ENCODE data around the gene C1orf159.
"Not testable (repeated sequence)": the region's sequence is repeated elsewhere in the genome, so short reads cannot be mapped to it uniquely, and the experiment has no call there.

Gene C1orf159

GRCh38 chr1:1115786-1116700 is at the start of gene C1orf159:
Gene C1orf159, minus strand, starts transcription at chr1:1116089. Its CDS starts 24,546 bp downstream, at chr1:1091543.
- DNase-seq: peak; percentile 96 to 97

GRCh38 chr1:1165485-1165884 is 49.6 kb upstream of the C1orf159 start:
- peak in 1 of 2 experiments; percentile 23 for DNase-seq

GRCh38 chr1:1164701-1165451 is 49.0 kb upstream of the C1orf159 start:
- no peak for DNase-seq

- DNase-seq: no peak
Observed at GRCh38 chr1:1164361-1164700, 48.4 kb upstream of the C1orf159 start.

GRCh38 chr1:1163538-1164070 is 47.7 kb upstream of the C1orf159 start:
- DNase-seq: no peak

GRCh38 chr1:1162597-1163537 is 47.0 kb upstream of the C1orf159 start:
- no peak for DNase-seq

- no peak for DNase-seq
Observed at GRCh38 chr1:1161683-1162079, 45.8 kb upstream of the C1orf159 start.

GRCh38 chr1:1161078-1161682 is 45.3 kb upstream of the C1orf159 start:
- DNase-seq: no peak

GRCh38 chr1:1160281-1160930 is 44.5 kb upstream of the C1orf159 start:
- no peak for DNase-seq

- no peak for DNase-seq
Observed at GRCh38 chr1:1157914-1158710, 42.2 kb upstream of the C1orf159 start.

GRCh38 chr1:1157426-1157913 is 41.6 kb upstream of the C1orf159 start:
- no peak for DNase-seq

- DNase-seq: no peak
Observed at GRCh38 chr1:1157033-1157365, 41.1 kb upstream of the C1orf159 start.

- DNase-seq: no peak
Observed at GRCh38 chr1:1156140-1157032, 40.5 kb upstream of the C1orf159 start.

- DNase-seq: no peak
Observed at GRCh38 chr1:1155258-1155657, 39.4 kb upstream of the C1orf159 start.

- no peak for DNase-seq
Observed at GRCh38 chr1:1153874-1154273, 38.0 kb upstream of the C1orf159 start.

- DNase-seq: not testable (repeated sequence)
Observed at GRCh38 chr1:1153215-1153614, 37.3 kb upstream of the C1orf159 start.

- DNase-seq: not testable (repeated sequence)
Observed at GRCh38 chr1:1152431-1152830, 36.5 kb upstream of the C1orf159 start.

GRCh38 chr1:1151306-1151705 is 35.4 kb upstream of the C1orf159 start:
- no peak for DNase-seq

- no peak for DNase-seq
Observed at GRCh38 chr1:1150100-1150499, 34.2 kb upstream of the C1orf159 start.

- no peak for DNase-seq
Observed at GRCh38 chr1:1149416-1149815, 33.5 kb upstream of the C1orf159 start.

Measured in SHP77 (cell line).